GM18517 (cell line): ENCODE data around the gene ERI2.

Experiments
- ATAC-seq: cut with Tn5 transposase; IDR thresholded peaks from one replicate; pipeline ENCODE4 v1.9.1; 2021; ENCODE audit warnings: mild to moderate bottlenecking, moderate library complexity; ENCODE audit not compliant: unreplicated experiment

Gene ERI2, protein sequence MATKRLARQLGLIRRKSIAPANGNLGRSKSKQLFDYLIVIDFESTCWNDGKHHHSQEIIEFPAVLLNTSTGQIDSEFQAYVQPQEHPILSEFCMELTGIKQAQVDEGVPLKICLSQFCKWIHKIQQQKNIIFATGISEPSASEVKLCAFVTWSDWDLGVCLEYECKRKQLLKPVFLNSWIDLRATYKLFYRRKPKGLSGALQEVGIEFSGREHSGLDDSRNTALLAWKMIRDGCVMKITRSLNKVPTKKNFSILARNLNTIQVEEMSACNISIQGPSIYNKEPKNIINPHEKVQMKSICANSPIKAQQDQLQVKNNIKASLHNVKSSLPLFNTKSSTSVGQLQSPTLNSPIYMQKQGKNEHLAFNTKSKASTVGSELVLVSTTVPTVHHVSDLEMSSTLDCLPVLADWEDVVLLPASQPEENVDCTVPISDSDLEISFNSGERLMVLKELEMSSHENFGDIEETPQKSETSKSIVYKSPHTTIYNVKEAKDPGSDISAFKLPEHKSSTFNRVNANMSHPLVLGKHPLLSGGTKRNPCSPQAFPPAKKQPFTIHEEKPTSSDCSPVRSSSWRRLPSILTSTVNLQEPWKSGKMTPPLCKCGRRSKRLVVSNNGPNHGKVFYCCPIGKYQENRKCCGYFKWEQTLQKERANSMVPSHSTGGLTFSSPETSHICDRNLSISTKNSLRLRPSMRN

DNA sequence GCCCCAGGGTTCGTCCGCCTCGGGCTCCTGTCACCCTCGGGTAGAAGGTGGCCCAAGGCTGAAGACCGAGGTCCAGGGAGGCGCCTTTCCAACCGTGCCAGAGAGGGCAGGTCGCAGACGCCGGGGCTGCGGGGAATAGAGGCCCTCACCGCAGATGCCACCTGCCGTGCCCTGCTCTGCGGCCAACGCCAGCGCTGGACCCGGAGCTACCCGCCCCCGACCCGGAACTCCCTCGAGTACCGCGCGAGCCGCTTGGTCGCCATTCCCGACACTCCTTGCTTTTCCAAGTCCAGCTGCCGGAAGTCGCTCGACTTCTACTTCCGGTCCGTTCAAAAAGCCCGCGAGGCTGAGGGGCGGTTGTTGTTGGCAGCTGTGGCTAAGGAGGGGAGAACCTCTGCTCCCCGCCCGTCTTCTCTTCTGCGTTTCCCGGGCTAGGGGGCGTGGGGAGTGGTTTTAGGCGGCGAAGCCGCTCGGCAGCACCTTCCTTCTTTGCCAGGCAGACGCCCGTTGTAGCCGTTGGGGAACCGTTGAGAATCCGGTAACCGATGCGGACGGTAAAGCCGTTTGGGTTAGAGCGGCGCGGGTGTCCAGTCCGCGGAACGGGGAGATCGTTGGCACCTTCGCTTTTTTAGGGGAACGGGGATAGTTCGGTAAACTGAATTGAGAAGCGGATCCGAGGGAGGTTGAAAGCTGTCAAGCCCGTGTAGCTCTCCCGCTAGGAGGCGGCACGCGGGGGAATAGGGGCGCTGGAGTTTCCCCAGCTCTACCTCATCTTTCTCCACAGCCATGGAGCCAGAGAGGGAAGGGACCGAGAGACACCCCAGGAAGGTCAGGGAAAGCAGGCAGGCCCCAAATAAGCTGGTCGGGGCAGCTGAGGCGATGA lies at the start of gene ERI2, which contains the start of gene REXO5:
Gene ERI2, minus strand, starts transcription at position 305 of the 883 bp plus-strand sequence. Its CDS starts 42 bp downstream, at position 263.
Gene REXO5, plus strand, starts transcription at position 360 of the 883 bp plus-strand sequence. Its CDS starts 427 bp downstream, at position 787.
- peak; percentile 72 for ATAC-seq

GRCh38 chr16:20854963-20855362 lies 48.7 kb upstream of the ERI2 start:
- ATAC-seq: no peak

- no peak for ATAC-seq
Observed at GRCh38 chr16:20853981-20854620, 47.8 kb upstream of the ERI2 start.

DNA sequence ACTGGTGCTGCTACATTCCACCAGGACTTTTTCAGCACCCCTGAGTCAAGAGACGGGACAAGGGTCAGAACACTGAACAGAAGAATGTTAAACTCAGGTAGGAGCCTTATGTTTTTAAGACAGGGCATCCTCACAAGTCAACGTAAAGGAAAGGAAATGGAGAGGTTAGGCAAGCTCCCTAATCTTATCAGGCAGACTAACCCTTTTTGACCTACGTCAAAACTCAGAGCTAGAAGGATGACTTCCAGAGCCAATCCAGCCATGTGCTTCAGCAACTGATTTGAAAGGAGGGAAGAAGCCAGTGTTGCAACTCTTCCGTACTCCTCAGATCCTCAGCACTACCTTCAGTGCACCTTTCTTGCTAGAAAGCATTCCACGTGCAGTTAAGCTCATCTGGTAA lies 46.9 kb upstream of the ERI2 start:
- ATAC-seq: no peak

GRCh38 chr16:20851601-20852000 lies 45.3 kb upstream of the ERI2 start:
- no peak for ATAC-seq

- no peak for ATAC-seq
Observed at GRCh38 chr16:20850981-20851380, 44.7 kb upstream of the ERI2 start.

DNA sequence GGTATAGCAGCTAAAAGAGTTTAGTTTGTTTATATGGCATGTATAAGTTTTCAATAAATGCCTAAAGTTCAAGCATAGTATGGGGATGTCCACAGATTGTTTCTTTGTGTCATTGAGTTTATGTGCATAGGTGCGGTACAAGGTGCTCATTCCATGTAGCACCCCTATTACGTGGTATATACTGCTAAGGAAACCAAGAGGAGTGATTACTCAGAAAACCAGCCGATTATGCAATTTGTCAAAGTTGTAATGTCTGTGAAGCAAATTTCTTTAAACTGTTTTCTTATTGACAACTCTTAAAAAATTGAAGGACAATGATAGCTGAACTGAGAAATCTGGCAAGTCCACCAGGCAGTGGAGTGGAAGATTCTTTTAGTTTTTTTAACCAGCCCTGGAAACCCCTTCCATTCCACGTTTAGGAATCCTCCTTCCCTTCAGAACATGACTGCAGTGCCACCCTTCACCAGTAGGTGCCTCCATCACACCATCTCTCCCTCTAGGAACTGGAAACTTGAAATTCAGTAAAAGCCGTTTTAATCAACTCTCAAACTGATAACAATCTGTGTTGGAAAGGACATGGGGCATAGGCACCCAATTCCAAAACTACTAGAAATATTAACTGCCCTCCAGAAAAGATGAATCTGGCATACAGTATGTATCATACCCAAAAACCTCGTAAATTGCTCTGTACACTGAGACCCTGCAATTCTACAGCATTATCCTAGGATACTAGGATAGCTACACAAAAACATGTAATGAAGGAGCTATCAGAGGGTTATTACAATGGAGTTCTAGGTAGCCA lies 43.5 kb upstream of the ERI2 start:
- no peak for ATAC-seq

- ATAC-seq: no peak
Observed at GRCh38 chr16:20847550-20847949, 41.3 kb upstream of the ERI2 start.

- no peak for ATAC-seq
Observed at GRCh38 chr16:20846551-20846950, 40.3 kb upstream of the ERI2 start.

DNA sequence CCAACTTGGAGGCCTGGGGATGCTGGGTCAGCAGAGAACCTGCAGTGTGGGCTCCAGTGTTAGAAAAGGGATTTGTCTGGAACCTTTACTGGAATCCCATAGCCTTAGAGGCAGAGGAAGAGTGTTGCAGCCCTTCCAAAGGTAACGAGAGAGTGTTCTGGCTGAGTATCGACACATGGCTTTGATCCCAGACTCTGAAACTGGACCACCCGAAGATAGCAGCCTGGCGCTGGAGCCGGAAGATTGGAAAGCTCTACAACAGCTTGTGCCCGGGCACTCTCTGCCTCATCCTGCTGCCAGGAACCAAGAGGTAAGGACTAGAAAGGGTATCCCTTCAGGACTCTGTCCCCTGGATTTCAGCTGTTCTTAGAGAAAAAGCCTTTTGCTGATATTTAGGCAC lies 39.8 kb upstream of the ERI2 start:
- ATAC-seq: no peak

DNA sequence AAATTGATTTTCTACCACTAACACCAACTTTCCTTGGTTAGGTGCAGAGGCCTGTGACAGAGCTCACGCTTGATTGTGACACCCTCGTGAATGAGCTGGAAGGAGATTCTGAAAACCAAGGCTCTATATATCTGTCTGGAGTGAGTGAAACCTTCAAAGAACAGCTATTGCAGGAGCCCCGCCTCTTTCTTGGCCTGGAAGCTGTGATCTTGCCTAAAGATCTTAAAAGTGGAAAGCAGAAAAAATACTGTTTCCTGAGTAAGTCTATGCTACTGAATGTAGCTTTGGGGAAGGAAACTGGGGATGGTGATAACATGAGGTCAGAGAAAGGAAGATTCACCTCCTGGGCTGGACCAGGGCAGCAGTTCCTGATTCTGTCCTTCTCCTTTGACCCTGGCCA lies 38.3 kb upstream of the ERI2 start:
- no peak for ATAC-seq

GRCh38 chr16:20844054-20844453 lies 37.8 kb upstream of the ERI2 start:
- no peak for ATAC-seq

- ATAC-seq: no peak
Observed at GRCh38 chr16:20839504-20839903, 33.2 kb upstream of the ERI2 start.

- ATAC-seq: no peak
Observed at GRCh38 chr16:20838240-20838639, 32.0 kb upstream of the ERI2 start.

- no peak for ATAC-seq
Observed at GRCh38 chr16:20833086-20833485, 26.8 kb upstream of the ERI2 start.

- no peak for ATAC-seq
Observed at GRCh38 chr16:20830372-20830771, 24.1 kb upstream of the ERI2 start.

GRCh38 chr16:20829536-20829935 lies 23.3 kb upstream of the ERI2 start:
- no peak for ATAC-seq

- ATAC-seq: no peak
Observed at GRCh38 chr16:20826039-20826566, 19.8 kb upstream of the ERI2 start.

DNA sequence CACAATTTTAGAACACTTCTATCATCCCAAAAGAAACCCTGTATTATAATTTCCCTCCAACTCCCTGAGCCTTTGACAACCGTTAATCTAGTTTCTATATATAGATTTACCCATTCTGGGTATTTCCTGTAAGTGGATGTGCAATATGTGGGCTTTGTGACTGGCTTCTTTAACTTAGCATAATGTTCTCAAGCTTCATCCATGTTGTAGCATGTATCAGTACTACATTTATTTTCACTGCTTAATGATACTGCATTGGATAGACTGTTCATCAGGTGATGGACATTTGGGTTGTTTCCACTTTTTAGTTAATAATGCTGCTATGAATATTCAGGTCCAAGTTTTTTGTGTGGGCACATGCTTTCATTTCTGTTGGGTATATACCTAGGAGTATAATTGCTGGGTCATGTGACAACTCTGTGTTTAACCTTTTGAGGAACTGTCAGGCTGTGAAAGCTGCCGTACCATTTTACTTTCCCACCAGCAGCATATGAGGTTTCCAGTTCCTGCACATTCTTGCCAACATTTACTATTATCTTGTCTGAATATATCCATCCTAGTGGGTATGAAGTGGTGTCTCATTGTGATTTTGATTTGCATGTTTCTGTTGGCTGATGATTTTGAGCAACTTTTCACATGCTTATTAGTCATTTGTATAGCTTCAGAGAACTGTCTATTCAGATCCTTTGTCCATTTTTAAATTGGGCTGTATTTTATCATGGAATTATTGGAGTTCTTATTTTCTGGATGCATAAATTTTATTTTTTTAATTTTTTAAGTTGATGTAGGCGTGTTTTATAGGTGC lies 16.5 kb upstream of the ERI2 start:
- ATAC-seq: no peak
